ENCODE data around the gene DDX39B.

DNA sequence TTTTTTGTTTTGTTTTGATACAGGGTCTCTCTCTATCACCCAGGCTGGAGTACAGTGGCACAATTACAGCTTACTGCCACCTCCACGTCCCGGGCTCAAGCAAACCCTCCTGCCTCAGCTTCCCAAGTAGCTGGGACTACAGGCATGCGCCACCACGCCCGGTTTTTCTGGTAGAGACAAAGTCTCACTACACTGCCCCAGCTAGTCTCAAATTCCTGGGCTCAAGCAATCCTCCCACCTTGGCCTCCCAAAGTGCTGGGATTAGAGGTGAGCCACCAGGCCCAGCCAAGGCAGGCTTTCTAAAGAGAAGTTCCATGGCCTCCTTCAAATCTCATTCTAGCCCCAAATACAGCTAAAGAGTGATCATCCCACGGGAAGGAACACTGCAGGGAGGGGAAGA, 7.8 kb downstream of the DDX39B start:
- TF ChIP-seq CTCF (IDR thresholded peaks at IDR 0.05) (no peak), EP300 (IDR thresholded peaks at IDR 0.05) (no peak)
